A549 (cell line): Measurements from ENCODE around the gene APOM.

Source experiments
- CBX2 ChIP-seq: fragments of 200-600 bp; sonication (generic); IDR thresholded peaks from 2 replicates; pipeline ENCODE4 v1.6.1; 2016; ENCODE audit warnings: low read depth, mild to moderate bottlenecking, borderline replicate concordance
- CHD2 ChIP-seq: fragments of 150-350 bp; IDR thresholded peaks from 2 replicates; pipeline ENCODE4 v1.6.1; 2014; ENCODE audit warnings: low read length; ENCODE audit not compliant: partially characterized antibody
- CHD4 ChIP-seq: fragments of 200-600 bp; sonication (generic); IDR thresholded peaks from 2 replicates; pipeline ENCODE4 v1.6.1; 2016; ENCODE audit warnings: antibody characterized with exemption, mild to moderate bottlenecking, borderline replicate concordance
- CTCF ChIP-seq: fragments of >200 bp; sonication (Bioruptor Twin); formaldehyde crosslinking; IDR thresholded peaks from 3 replicates; pipeline ENCODE4 v1.5.1; 2016
- EP300 ChIP-seq, 2 experiments: fragments of >200 bp; sonication (Bioruptor Twin); formaldehyde crosslinking; IDR thresholded peaks; 2 replicates in 1 of 2; 3 replicates in 1 of 2; pipeline ENCODE4 v1.6.1; 2016 to 2017
- MAFK ChIP-seq: fragments of 450-650 bp; IDR thresholded peaks from 2 replicates; pipeline ENCODE4 v1.6.1; 2014; ENCODE audit not compliant: partially characterized antibody
- PBX3 ChIP-seq: IDR thresholded peaks from 2 replicates; pipeline ENCODE4 v1.6.1; 2012
- PHF8 ChIP-seq: fragments of 200-600 bp; sonication (generic); IDR thresholded peaks from 2 replicates; pipeline ENCODE4 v1.6.1; 2016; ENCODE audit warnings: low read depth, mild to moderate bottlenecking, antibody characterized with exemption, moderate library complexity, borderline replicate concordance
- POLR2A ChIP-seq: IDR thresholded peaks from 2 replicates; pipeline ENCODE4 v1.6.1; 2012; ENCODE audit warnings: mild to moderate bottlenecking, low read length
- RCOR1 ChIP-seq: fragments of 150-350 bp; IDR thresholded peaks from 2 replicates; pipeline ENCODE4 v1.6.1; 2014; ENCODE audit warnings: antibody characterized with exemption, low read length, low read depth
- RFX5 ChIP-seq: fragments of 450-650 bp; IDR thresholded peaks from 2 replicates; pipeline ENCODE4 v1.7.1; 2014; ENCODE audit warnings: antibody characterized with exemption, mild to moderate bottlenecking, moderate library complexity
- SREBF2 ChIP-seq: fragments of 450-650 bp; IDR thresholded peaks from 2 replicates; pipeline ENCODE4 v1.6.1; 2014; ENCODE audit warnings: mild to moderate bottlenecking, moderate library complexity
- TF ChIP-seq, protein P1 (sequence below): fragments of 250-450 bp; sonication (Bioruptor Pico); IDR thresholded peaks from 2 replicates; pipeline ENCODE4 v1.5.0; 2021; ENCODE audit warnings: mild to moderate bottlenecking, moderate library complexity, borderline replicate concordance

- TF ChIP-seq RFX5: no peak
- no peak for TF ChIP-seq CTCF
- no peak for TF ChIP-seq SREBF2
- no peak for TF ChIP-seq POLR2A
- TF ChIP-seq CHD2: no peak
- TF ChIP-seq, protein P1, sequence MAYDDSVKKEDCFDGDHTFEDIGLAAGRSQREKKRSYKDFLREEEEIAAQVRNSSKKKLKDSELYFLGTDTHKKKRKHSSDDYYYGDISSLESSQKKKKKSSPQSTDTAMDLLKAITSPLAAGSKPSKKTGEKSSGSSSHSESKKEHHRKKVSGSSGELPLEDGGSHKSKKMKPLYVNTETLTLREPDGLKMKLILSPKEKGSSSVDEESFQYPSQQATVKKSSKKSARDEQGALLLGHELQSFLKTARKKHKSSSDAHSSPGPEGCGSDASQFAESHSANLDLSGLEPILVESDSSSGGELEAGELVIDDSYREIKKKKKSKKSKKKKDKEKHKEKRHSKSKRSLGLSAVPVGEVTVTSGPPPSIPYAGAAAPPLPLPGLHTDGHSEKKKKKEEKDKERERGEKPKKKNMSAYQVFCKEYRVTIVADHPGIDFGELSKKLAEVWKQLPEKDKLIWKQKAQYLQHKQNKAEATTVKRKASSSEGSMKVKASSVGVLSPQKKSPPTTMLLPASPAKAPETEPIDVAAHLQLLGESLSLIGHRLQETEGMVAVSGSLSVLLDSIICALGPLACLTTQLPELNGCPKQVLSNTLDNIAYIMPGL (CRISPR knock-in tag): no peak
- TF ChIP-seq EP300 (IDR thresholded peaks at IDR 0.05): no peak
- no peak for TF ChIP-seq MAFK
- no peak for TF ChIP-seq CHD4
- no peak for TF ChIP-seq RCOR1
- no peak for TF ChIP-seq CBX2
- TF ChIP-seq PBX3: no peak
- TF ChIP-seq PHF8: no peak
Observed at GRCh38 chr6:31707701-31708100, 52.0 kb downstream of the APOM start.
